Activated CD8-positive, alpha-beta T cell treated with anti-CD3 and anti-CD28 coated beads, Interleukin-2, amount 10 ng/mL, durations not matched to agents 7 days and 5 days (primary cell): ENCODE data around the gene OPTC. TPM values are rescaled to one million over a fixed set of nuclear protein-coding genes. Genes with fewer than 3 reads are reported as not detected.

Experiments used
- ATAC-seq: fragments of 150-1000 bp; cut with Tn5 transposase; one replicate; pipeline ENCODE4 v1.10.0; 2021; ENCODE audit warnings: moderate library complexity
- CTCF ChIA-PET: fragments of 350-600 bp; sonication (Branson Sonifier 250); formaldehyde crosslinking; loops from one replicate; lab custom pipeline; 2021; ENCODE audit warnings: antibody characterized with exemption; lab: Charles Lee
- POLR2A ChIA-PET: fragments of 350-600 bp; sonication (Branson Sonifier 250); formaldehyde crosslinking; loops from one replicate; lab custom pipeline; 2021; ENCODE audit warnings: antibody characterized with exemption; lab: Charles Lee
- DNase-seq: peaks from one replicate; pipeline ENCODE4 v3.0.0-alpha.2; 2020
- H3K27ac Mint-ChIP-seq: one replicate; pipeline ENCODE4 v1.8.0; 2021; ENCODE audit warnings: mild to moderate bottlenecking, mixed read lengths
- H3K27me3 Mint-ChIP-seq: one replicate; pipeline ENCODE4 v1.8.0; 2021; ENCODE audit warnings: low read depth, mixed read lengths
- H3K36me3 Mint-ChIP-seq: one replicate; pipeline ENCODE4 v1.8.0; 2021; ENCODE audit warnings: low read depth, mixed read lengths
- H3K4me1 Mint-ChIP-seq: one replicate; pipeline ENCODE4 v1.8.0; 2021; ENCODE audit warnings: low read depth, mixed read lengths
- H3K4me3 Mint-ChIP-seq: one replicate; pipeline ENCODE4 v1.8.0; 2021; ENCODE audit warnings: mild to moderate bottlenecking, mixed read lengths
- H3K9me3 Mint-ChIP-seq: one replicate; pipeline ENCODE4 v1.8.0; 2022; ENCODE audit warnings: mixed read lengths; ENCODE audit not compliant: insufficient read depth
- total RNA-seq, 2 experiments: library from RNA; stranded (reverse); gene quantifications; one replicate each; pipeline ENCODE4 v1.2.3, GENCODE V29; 2021

OPTC gene
- total RNA-seq, 2 experiments from 2014 or later, result not detected

- Mint-ChIP-seq H3K4me1 (no peaks in the 10 kb centered on the region), H3K27ac (no peak overlapping the region), H3K4me3 (no peak overlapping the region), H3K36me3 (no peaks in the 10 kb centered on the region), H3K27me3 (peaks cover 30% of the 10 kb centered on the region), H3K9me3 (no peaks in the 10 kb centered on the region)
- ATAC-seq (no peak), DNase-seq (no peak)
- POLR2A ChIA-PET, result interaction anchor here (0.6 kb wide), 1 partner anchor 1041 kb away, joined by 3 read pairs; no protein-coding TSS in a partner anchor
- CTCF ChIA-PET, result no interaction called here
These were observed 38.2 kb upstream of the OPTC start for GRCh38 chr1:203455706-203456105.

GRCh38 chr1:203456577-203456976 is 37.4 kb upstream of the OPTC start:
- peaks cover 24% of the 10 kb centered on the region for H3K27me3 Mint-ChIP-seq

GRCh38 chr1:203458078-203458477 is 35.9 kb upstream of the OPTC start:
- Mint-ChIP-seq H3K27me3 (peaks cover 24% of the 10 kb centered on the region), H3K4me3 (no peak overlapping the region), H3K36me3 (no peaks in the 10 kb centered on the region), H3K4me1 (no peaks in the 10 kb centered on the region), H3K27ac (no peak overlapping the region), H3K9me3 (no peaks in the 10 kb centered on the region)
- no peak for DNase-seq
- ATAC-seq, result no peak
- POLR2A ChIA-PET, result no interaction called here
- CTCF ChIA-PET, result interaction anchor here (1.1 kb wide), 1 partner anchor 117 kb away, joined by 3 read pairs; no protein-coding TSS in a partner anchor

More at GRCh38 chr1:203456577-203456976, 37.4 kb upstream of the OPTC start:
- no peak overlapping the region for H3K4me3 Mint-ChIP-seq
- H3K36me3 Mint-ChIP-seq, result no peaks in the 10 kb centered on the region
- H3K9me3 Mint-ChIP-seq, result no peaks in the 10 kb centered on the region
- H3K27ac Mint-ChIP-seq, result no peak overlapping the region
- no peak for DNase-seq
- POLR2A ChIA-PET, result no interaction called here
- no peak for ATAC-seq
- CTCF ChIA-PET, result interaction anchor here (0.5 kb wide), 1 partner anchor 116 kb away, joined by 3 read pairs; no protein-coding TSS in a partner anchor
- H3K4me1 Mint-ChIP-seq, result no peaks in the 10 kb centered on the region

GRCh38 chr1:203459671-203460201 is 34.2 kb upstream of the OPTC start:
- H3K36me3 Mint-ChIP-seq, result no peaks in the 10 kb centered on the region
- DNase-seq (no peak), ATAC-seq (no peak)
- H3K27ac Mint-ChIP-seq, result no peak overlapping the region
- H3K4me3 Mint-ChIP-seq, result no peak overlapping the region
- H3K27me3 Mint-ChIP-seq, result peaks cover 30% of the 10 kb centered on the region
- no peaks in the 10 kb centered on the region for H3K4me1 Mint-ChIP-seq
- CTCF ChIA-PET, result interaction anchor here (1.2 kb wide), 1 partner anchor 192 kb away, joined by 3 read pairs; no protein-coding TSS in a partner anchor
- POLR2A ChIA-PET, result no interaction called here
- no peaks in the 10 kb centered on the region for H3K9me3 Mint-ChIP-seq

- Mint-ChIP-seq H3K27me3 (peaks cover 25% of the 10 kb centered on the region), H3K4me3 (no peak overlapping the region)
These were observed 32.2 kb upstream of the OPTC start for GRCh38 chr1:203461717-203462116.

GRCh38 chr1:203462143-203462542 is 31.8 kb upstream of the OPTC start:
- Mint-ChIP-seq H3K27ac (no peak overlapping the region), H3K4me3 (no peak overlapping the region), H3K27me3 (peaks cover 23% of the 10 kb centered on the region), H3K9me3 (no peaks in the 10 kb centered on the region), H3K4me1 (no peaks in the 10 kb centered on the region), H3K36me3 (no peaks in the 10 kb centered on the region)
- ChIA-PET CTCF (no interaction called here), POLR2A (no interaction called here)
- DNase-seq (no peak), ATAC-seq (no peak)

More at GRCh38 chr1:203461717-203462116, 32.2 kb upstream of the OPTC start:
- no peaks in the 10 kb centered on the region for H3K4me1 Mint-ChIP-seq
- ChIA-PET CTCF (no interaction called here), POLR2A (no interaction called here)
- ATAC-seq (no peak), DNase-seq (no peak)
- H3K36me3 Mint-ChIP-seq, result no peaks in the 10 kb centered on the region
- H3K9me3 Mint-ChIP-seq, result no peaks in the 10 kb centered on the region
- no peak overlapping the region for H3K27ac Mint-ChIP-seq

- no peak overlapping the region for H3K4me3 Mint-ChIP-seq
- peaks cover 18% of the 10 kb centered on the region for H3K27me3 Mint-ChIP-seq
- H3K27ac Mint-ChIP-seq, result no peak overlapping the region
- H3K4me1 Mint-ChIP-seq, result no peaks in the 10 kb centered on the region
- H3K36me3 Mint-ChIP-seq, result no peaks in the 10 kb centered on the region
- CTCF ChIA-PET, result no interaction called here
- POLR2A ChIA-PET, result no interaction called here
- no peak for DNase-seq
- no peaks in the 10 kb centered on the region for H3K9me3 Mint-ChIP-seq
- no peak for ATAC-seq
These were observed 31.1 kb upstream of the OPTC start for GRCh38 chr1:203462878-203463277.

GRCh38 chr1:203463469-203464062 is 30.4 kb upstream of the OPTC start:
- H3K36me3 Mint-ChIP-seq, result no peaks in the 10 kb centered on the region
- no peaks in the 10 kb centered on the region for H3K9me3 Mint-ChIP-seq
- no peak for ATAC-seq
- CTCF ChIA-PET, result no interaction called here
- no peaks in the 10 kb centered on the region for H3K4me1 Mint-ChIP-seq
- no peak overlapping the region for H3K27ac Mint-ChIP-seq
- peaks cover 16% of the 10 kb centered on the region for H3K27me3 Mint-ChIP-seq
- no peak for DNase-seq
- no peak overlapping the region for H3K4me3 Mint-ChIP-seq
- POLR2A ChIA-PET, result no interaction called here

- CTCF ChIA-PET, result no interaction called here
- ATAC-seq, result no peak
- H3K9me3 Mint-ChIP-seq, result no peaks in the 10 kb centered on the region
These were observed 29.7 kb upstream of the OPTC start for GRCh38 chr1:203464226-203464625.

GRCh38 chr1:203464743-203465142 is 29.2 kb upstream of the OPTC start:
- no peak overlapping the region for H3K27ac Mint-ChIP-seq
- POLR2A ChIA-PET, result no interaction called here
- no peaks in the 10 kb centered on the region for H3K36me3 Mint-ChIP-seq
- H3K9me3 Mint-ChIP-seq, result no peaks in the 10 kb centered on the region
- no peak for ATAC-seq
- H3K4me3 Mint-ChIP-seq, result no peak overlapping the region
- H3K4me1 Mint-ChIP-seq, result no peaks in the 10 kb centered on the region
- peaks cover 14% of the 10 kb centered on the region for H3K27me3 Mint-ChIP-seq
- CTCF ChIA-PET, result no interaction called here
- no peak for DNase-seq

More at GRCh38 chr1:203464226-203464625, 29.7 kb upstream of the OPTC start:
- H3K36me3 Mint-ChIP-seq, result no peaks in the 10 kb centered on the region
- no peak for DNase-seq
- H3K27me3 Mint-ChIP-seq, result peaks cover 16% of the 10 kb centered on the region
- no peak overlapping the region for H3K27ac Mint-ChIP-seq
- POLR2A ChIA-PET, result no interaction called here
- no peaks in the 10 kb centered on the region for H3K4me1 Mint-ChIP-seq
- no peak overlapping the region for H3K4me3 Mint-ChIP-seq

GRCh38 chr1:203465146-203465798 is 28.7 kb upstream of the OPTC start:
- POLR2A ChIA-PET, result no interaction called here
- DNase-seq, result no peak

GRCh38 chr1:203465948-203466347 is 28.0 kb upstream of the OPTC start:
- CTCF ChIA-PET, result interaction anchor here (0.8 to 1.1 kb wide), 3 partner anchors 9 to 199 kb away, joined by 3 to 9 read pairs (median 4); no protein-coding TSS in a partner anchor
- Mint-ChIP-seq H3K4me1 (no peaks in the 10 kb centered on the region), H3K9me3 (no peaks in the 10 kb centered on the region), H3K27ac (no peak overlapping the region), H3K4me3 (no peak overlapping the region), H3K36me3 (no peaks in the 10 kb centered on the region), H3K27me3 (peaks cover 11% of the 10 kb centered on the region)
- ATAC-seq (no peak), DNase-seq (no peak)
- POLR2A ChIA-PET, result no interaction called here

More at GRCh38 chr1:203465146-203465798, 28.7 kb upstream of the OPTC start:
- no peak for ATAC-seq
- Mint-ChIP-seq H3K36me3 (no peaks in the 10 kb centered on the region), H3K4me1 (no peaks in the 10 kb centered on the region), H3K9me3 (no peaks in the 10 kb centered on the region), H3K27me3 (peaks cover 12% of the 10 kb centered on the region), H3K4me3 (no peak overlapping the region), H3K27ac (no peak overlapping the region)
- CTCF ChIA-PET, result no interaction called here
